HEK293 (cell line): ENCODE measurements around the gene GJC3.

Experiments
- GFI1B ChIP-seq: fragments of 450-650 bp; formaldehyde crosslinking; IDR thresholded peaks from 2 replicates; pipeline ENCODE4 v1.5.1; 2016; ENCODE audit warnings: missing biosample characterization, missing genetic modification characterization
- PRDM10 ChIP-seq: fragments of 450-650 bp; formaldehyde crosslinking; IDR thresholded peaks from 2 replicates; pipeline ENCODE4 v1.5.1; 2016; ENCODE audit warnings: missing biosample characterization, missing genetic modification characterization
- REPIN1 ChIP-seq: fragments of 450-650 bp; formaldehyde crosslinking; IDR thresholded peaks from 2 replicates; pipeline ENCODE4 v1.5.1; 2017; ENCODE audit warnings: missing biosample characterization, missing genetic modification characterization, low read depth
- REST ChIP-seq: fragments of 450-650 bp; formaldehyde crosslinking; IDR thresholded peaks from 2 replicates; pipeline ENCODE4 v1.5.1; 2016; ENCODE audit warnings: missing biosample characterization, missing genetic modification characterization
- SP7 ChIP-seq: fragments of 450-650 bp; formaldehyde crosslinking; IDR thresholded peaks from 2 replicates; pipeline ENCODE4 v1.5.1; 2016; ENCODE audit warnings: missing biosample characterization, missing genetic modification characterization
- ZBTB10 ChIP-seq: fragments of 450-650 bp; formaldehyde crosslinking; IDR thresholded peaks from 2 replicates; pipeline ENCODE4 v1.5.1; 2016; ENCODE audit warnings: missing biosample characterization, missing genetic modification characterization
- ZBTB11 ChIP-seq: fragments of 450-650 bp; formaldehyde crosslinking; conservative IDR thresholded peaks from 2 replicates; pipeline ENCODE4 v1.5.1; 2016; ENCODE audit warnings: low read depth, missing biosample characterization, missing genetic modification characterization
- ZBTB20 ChIP-seq: fragments of 450-650 bp; formaldehyde crosslinking; IDR thresholded peaks from 2 replicates; pipeline ENCODE4 v1.5.1; 2016; ENCODE audit warnings: missing biosample characterization, missing genetic modification characterization
- ZBTB6 ChIP-seq: fragments of 450-650 bp; formaldehyde crosslinking; IDR thresholded peaks from 2 replicates; pipeline ENCODE4 v1.5.1; 2017; ENCODE audit warnings: missing biosample characterization, missing genetic modification characterization
- ZBTB7A ChIP-seq: fragments of 450-650 bp; formaldehyde crosslinking; IDR thresholded peaks from 2 replicates; pipeline ENCODE4 v1.5.1; 2016; ENCODE audit warnings: low read depth, missing biosample characterization, missing genetic modification characterization
- ZBTB8A ChIP-seq: fragments of 450-650 bp; formaldehyde crosslinking; IDR thresholded peaks from 2 replicates; pipeline ENCODE4 v1.5.1; 2016; ENCODE audit warnings: missing biosample characterization, missing genetic modification characterization
- ZIC2 ChIP-seq: fragments of 450-650 bp; formaldehyde crosslinking; IDR thresholded peaks from 2 replicates; pipeline ENCODE4 v1.5.1; 2016; ENCODE audit warnings: missing biosample characterization, missing genetic modification characterization
- ZNF114 ChIP-seq: fragments of 450-650 bp; formaldehyde crosslinking; IDR thresholded peaks from 2 replicates; pipeline ENCODE4 v1.5.0; 2017; ENCODE audit warnings: missing biosample characterization, missing genetic modification characterization
- ZNF2 ChIP-seq: fragments of 450-650 bp; formaldehyde crosslinking; IDR thresholded peaks from 2 replicates; pipeline ENCODE4 v1.5.1; 2016; ENCODE audit warnings: missing biosample characterization, missing genetic modification characterization
- ZNF211 ChIP-seq: fragments of 450-650 bp; formaldehyde crosslinking; IDR thresholded peaks from 2 replicates; pipeline ENCODE4 v1.5.1; 2016; ENCODE audit warnings: low read depth, missing biosample characterization, missing genetic modification characterization
- ZNF23 ChIP-seq: fragments of 450-650 bp; formaldehyde crosslinking; IDR thresholded peaks from 2 replicates; pipeline ENCODE4 v1.5.1; 2016; ENCODE audit warnings: missing biosample characterization, missing genetic modification characterization, borderline replicate concordance
- ZNF24 ChIP-seq: fragments of 450-650 bp; formaldehyde crosslinking; IDR thresholded peaks from 2 replicates; pipeline ENCODE4 v1.5.1; 2016; ENCODE audit warnings: missing biosample characterization, missing genetic modification characterization
- ZNF248 ChIP-seq: fragments of 450-650 bp; formaldehyde crosslinking; IDR thresholded peaks from 2 replicates; pipeline ENCODE4 v1.5.1; 2017; ENCODE audit warnings: missing biosample characterization, missing genetic modification characterization
- ZNF449 ChIP-seq: fragments of 450-650 bp; formaldehyde crosslinking; IDR thresholded peaks from 2 replicates; pipeline ENCODE4 v1.5.1; 2017; ENCODE audit warnings: missing biosample characterization, mild to moderate bottlenecking, missing genetic modification characterization, moderate library complexity
- ZNF610 ChIP-seq: fragments of 450-650 bp; formaldehyde crosslinking; IDR thresholded peaks from 2 replicates; pipeline ENCODE4 v1.5.1; 2016; ENCODE audit warnings: missing biosample characterization, missing genetic modification characterization, borderline replicate concordance
- ZSCAN23 ChIP-seq: fragments of 450-650 bp; formaldehyde crosslinking; IDR thresholded peaks from 2 replicates; pipeline ENCODE4 v1.5.1; 2016; ENCODE audit warnings: missing biosample characterization, missing genetic modification characterization
- ZSCAN30 ChIP-seq: fragments of 450-650 bp; IDR thresholded peaks from 2 replicates; pipeline ENCODE4 v1.5.1; 2018; ENCODE audit warnings: missing biosample characterization, mild to moderate bottlenecking, missing genetic modification characterization, moderate library complexity

The GJC3 gene

GRCh38 chr7:99918959-99919813 is 10.2 kb downstream of the GJC3 start, which contains the start of gene TRIM4 (continued):
- 0 out of 2 replicates have a peak, but pooled peaks have one; percentile 29 for TF ChIP-seq ZIC2
- TF ChIP-seq GFI1B (tag by site-specific recombination), result no peak
- TF ChIP-seq SP7 (tag by site-specific recombination), result peak; percentile 40; the same call in 1 of the 2 replicates
- peak; percentile 98 for TF ChIP-seq ZBTB11
- no peak for TF ChIP-seq ZNF449
- TF ChIP-seq ZBTB10 (tag by site-specific recombination), result peak; percentile 87
- TF ChIP-seq ZNF2 (tag by site-specific recombination), result peak; percentile 76
- TF ChIP-seq ZSCAN30 (tag by site-specific recombination), result peak; percentile 76
- TF ChIP-seq ZNF610, result 0 out of 2 replicates have a peak, but pooled peaks have one; percentile 22
- peak; percentile 74 for TF ChIP-seq ZBTB6
- TF ChIP-seq ZNF114 (tag by site-specific recombination), result no peak
- no peak for TF ChIP-seq ZSCAN23 (tag by site-specific recombination)
- no peak for TF ChIP-seq ZNF211 (tag by site-specific recombination)
- TF ChIP-seq REPIN1 (tag by site-specific recombination), result no peak; the same call in 1 of the 2 replicates
- TF ChIP-seq REST, result 0 out of 2 replicates have a peak, but pooled peaks have one; percentile 11
- no peak for TF ChIP-seq ZNF24 (tag by site-specific recombination)
- TF ChIP-seq ZBTB7A (tag by site-specific recombination), result no peak
- TF ChIP-seq ZNF248, result no peak
- TF ChIP-seq PRDM10 (tag by site-specific recombination), result peak; percentile 63
- TF ChIP-seq ZNF23 (tag by site-specific recombination), result no peak
- peak; percentile 53 for TF ChIP-seq ZBTB8A (tag by site-specific recombination)
- peak; percentile 72; the same call in 1 of the 2 replicates for TF ChIP-seq ZBTB20 (tag by site-specific recombination)
